Measurements from ENCODE around the gene PDZD7. TPM values are rescaled to one million over a fixed set of nuclear protein-coding genes. Genes with fewer than 3 reads are reported as not detected.

Gene PDZD7
- total and polyA plus RNA-seq, 9 of the 15 experiments (the other 6 are each of a cell fraction or from before 2014, with no cell fraction given): 0.04 to 0.24 (median 0.08) TPM; not detected in 3

DNA sequence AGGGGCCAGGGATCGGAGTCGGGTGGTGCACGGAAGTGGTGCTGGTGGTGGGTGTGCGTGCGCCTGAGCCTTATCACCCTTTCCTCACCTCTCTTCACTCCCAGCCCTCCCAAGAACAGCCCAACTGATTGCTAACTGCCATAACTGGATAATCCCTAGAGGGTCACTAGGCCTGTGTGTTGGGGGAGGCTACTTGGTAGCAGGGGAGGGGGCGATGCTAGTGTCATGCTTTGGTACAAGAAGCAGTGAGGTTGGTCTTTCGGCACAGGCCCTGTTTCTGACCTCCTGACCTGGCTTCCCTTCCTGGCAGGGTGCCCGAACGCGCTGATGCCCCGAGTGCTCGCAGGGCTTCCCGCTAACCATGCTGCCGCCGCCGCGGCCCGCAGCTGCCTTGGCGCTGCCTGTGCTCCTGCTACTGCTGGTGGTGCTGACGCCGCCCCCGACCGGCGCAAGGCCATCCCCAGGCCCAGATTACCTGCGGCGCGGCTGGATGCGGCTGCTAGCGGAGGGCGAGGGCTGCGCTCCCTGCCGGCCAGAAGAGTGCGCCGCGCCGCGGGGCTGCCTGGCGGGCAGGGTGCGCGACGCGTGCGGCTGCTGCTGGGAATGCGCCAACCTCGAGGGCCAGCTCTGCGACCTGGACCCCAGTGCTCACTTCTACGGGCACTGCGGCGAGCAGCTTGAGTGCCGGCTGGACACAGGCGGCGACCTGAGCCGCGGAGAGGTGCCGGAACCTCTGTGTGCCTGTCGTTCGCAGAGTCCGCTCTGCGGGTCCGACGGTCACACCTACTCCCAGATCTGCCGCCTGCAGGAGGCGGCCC lies 31.5 kb upstream of the PDZD7 start (continued):
- TF ChIP-seq TBP (optimal IDR thresholded peaks at IDR 0.05; ENCODE audit: low read depth, low read length) (peak; percentile 16), PYGO2 (tag; IDR thresholded peaks at IDR 0.05) (no peak), CBX8 (IDR thresholded peaks at IDR 0.05; ENCODE audit: borderline replicate concordance, extremely low read depth, low read depth, low read length, poor library complexity, severe bottlenecking) (no peak), YBX1 (IDR thresholded peaks at IDR 0.05) (no peak), ZNF551 (CRISPR knock-in tag; IDR thresholded peaks at IDR 0.05) (no peak), ZKSCAN3 (CRISPR knock-in tag; IDR thresholded peaks at IDR 0.05) (no peak), MCM5 (IDR thresholded peaks at IDR 0.05; ENCODE audit: low read depth) (no peak), MTA2 (IDR thresholded peaks at IDR 0.05; ENCODE audit: low read depth) (no peak), MAFG (tag; conservative IDR thresholded peaks at IDR 0.05) (no peak), ARHGAP35 (IDR thresholded peaks at IDR 0.05; ENCODE audit: partially characterized antibody) (no peak), PHF21A (IDR thresholded peaks at IDR 0.05; ENCODE audit: borderline replicate concordance, low read depth) (no peak), SMAD3 (CRISPR knock-in tag; conservative IDR thresholded peaks at IDR 0.05) (no peak), SAP30 (IDR thresholded peaks at IDR 0.05; ENCODE audit: borderline replicate concordance, insufficient read depth, low read depth, low read length, poor library complexity, severe bottlenecking) (no peak), ELF4 (CRISPR knock-in tag; IDR thresholded peaks at IDR 0.05) (no peak), ZNF707 (CRISPR knock-in tag; conservative IDR thresholded peaks at IDR 0.05) (no peak), ZNF780A (CRISPR knock-in tag; IDR thresholded peaks at IDR 0.05) (no peak), PML (IDR thresholded peaks at IDR 0.05; ENCODE audit: low read length) (no peak), GTF2E2 (tag; IDR thresholded peaks at IDR 0.05) (no peak)
- TF ChIP-seq, protein P1, sequence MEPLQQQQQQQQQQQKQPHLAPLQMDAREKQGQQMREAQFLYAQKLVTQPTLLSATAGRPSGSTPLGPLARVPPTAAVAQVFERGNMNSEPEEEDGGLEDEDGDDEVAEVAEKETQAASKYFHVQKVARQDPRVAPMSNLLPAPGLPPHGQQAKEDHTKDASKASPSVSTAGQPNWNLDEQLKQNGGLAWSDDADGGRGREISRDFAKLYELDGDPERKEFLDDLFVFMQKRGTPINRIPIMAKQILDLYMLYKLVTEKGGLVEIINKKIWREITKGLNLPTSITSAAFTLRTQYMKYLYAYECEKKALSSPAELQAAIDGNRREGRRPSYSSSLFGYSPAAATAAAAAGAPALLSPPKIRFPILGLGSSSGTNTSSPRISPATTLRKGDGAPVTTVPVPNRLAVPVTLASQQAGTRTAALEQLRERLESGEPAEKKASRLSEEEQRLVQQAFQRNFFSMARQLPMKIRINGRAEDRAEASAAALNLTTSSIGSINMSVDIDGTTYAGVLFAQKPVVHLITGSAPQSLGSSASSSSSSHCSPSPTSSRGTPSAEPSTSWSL (CRISPR knock-in tag; IDR thresholded peaks at IDR 0.05; ENCODE audit: borderline replicate concordance): no peak
- TF ChIP-seq, protein P2, sequence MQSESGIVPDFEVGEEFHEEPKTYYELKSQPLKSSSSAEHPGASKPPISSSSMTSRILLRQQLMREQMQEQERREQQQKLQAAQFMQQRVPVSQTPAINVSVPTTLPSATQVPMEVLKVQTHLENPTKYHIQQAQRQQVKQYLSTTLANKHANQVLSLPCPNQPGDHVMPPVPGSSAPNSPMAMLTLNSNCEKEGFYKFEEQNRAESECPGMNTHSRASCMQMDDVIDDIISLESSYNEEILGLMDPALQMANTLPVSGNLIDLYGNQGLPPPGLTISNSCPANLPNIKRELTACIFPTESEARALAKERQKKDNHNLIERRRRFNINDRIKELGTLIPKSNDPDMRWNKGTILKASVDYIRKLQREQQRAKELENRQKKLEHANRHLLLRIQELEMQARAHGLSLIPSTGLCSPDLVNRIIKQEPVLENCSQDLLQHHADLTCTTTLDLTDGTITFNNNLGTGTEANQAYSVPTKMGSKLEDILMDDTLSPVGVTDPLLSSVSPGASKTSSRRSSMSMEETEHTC (IDR thresholded peaks at IDR 0.05): no peak
- TF ChIP-seq, protein P3, sequence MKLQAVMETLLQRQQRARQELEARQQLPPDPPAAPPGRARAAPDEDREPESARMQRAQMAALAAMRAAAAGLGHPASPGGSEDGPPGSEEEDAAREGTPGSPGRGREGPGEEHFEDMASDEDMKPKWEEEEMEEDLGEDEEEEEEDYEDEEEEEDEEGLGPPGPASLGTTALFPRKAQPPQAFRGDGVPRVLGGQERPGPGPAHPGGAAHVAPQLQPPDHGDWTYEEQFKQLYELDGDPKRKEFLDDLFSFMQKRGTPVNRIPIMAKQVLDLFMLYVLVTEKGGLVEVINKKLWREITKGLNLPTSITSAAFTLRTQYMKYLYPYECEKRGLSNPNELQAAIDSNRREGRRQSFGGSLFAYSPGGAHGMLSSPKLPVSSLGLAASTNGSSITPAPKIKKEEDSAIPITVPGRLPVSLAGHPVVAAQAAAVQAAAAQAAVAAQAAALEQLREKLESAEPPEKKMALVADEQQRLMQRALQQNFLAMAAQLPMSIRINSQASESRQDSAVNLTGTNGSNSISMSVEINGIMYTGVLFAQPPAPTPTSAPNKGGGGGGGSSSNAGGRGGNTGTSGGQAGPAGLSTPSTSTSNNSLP (IDR thresholded peaks at IDR 0.05; ENCODE audit: borderline replicate concordance, low read depth, low read length): no peak
- TF ChIP-seq, protein P4, sequence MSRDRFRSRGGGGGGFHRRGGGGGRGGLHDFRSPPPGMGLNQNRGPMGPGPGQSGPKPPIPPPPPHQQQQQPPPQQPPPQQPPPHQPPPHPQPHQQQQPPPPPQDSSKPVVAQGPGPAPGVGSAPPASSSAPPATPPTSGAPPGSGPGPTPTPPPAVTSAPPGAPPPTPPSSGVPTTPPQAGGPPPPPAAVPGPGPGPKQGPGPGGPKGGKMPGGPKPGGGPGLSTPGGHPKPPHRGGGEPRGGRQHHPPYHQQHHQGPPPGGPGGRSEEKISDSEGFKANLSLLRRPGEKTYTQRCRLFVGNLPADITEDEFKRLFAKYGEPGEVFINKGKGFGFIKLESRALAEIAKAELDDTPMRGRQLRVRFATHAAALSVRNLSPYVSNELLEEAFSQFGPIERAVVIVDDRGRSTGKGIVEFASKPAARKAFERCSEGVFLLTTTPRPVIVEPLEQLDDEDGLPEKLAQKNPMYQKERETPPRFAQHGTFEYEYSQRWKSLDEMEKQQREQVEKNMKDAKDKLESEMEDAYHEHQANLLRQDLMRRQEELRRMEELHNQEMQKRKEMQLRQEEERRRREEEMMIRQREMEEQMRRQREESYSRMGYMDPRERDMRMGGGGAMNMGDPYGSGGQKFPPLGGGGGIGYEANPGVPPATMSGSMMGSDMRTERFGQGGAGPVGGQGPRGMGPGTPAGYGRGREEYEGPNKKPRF (IDR thresholded peaks at IDR 0.05; ENCODE audit: low read depth, low read length): no peak
